Gastrocnemius medialis (tissue), 4 donors: Measurements from ENCODE around the gene ZMYND8.

Source experiments
- POLR2A ChIP-seq, 2 donors: fragments of 450-650 bp; IDR thresholded peaks; one replicate each; pipeline ENCODE4 v1.6.1; 2017; ENCODE audit warnings: antibody characterized with exemption in 2 of 2, mild to moderate bottlenecking in 2 of 2, moderate library complexity in 2 of 2
- TF ChIP-seq, protein P1 (sequence below), 5 experiments: fragments of 450-650 bp in 3 of 5; fragments of 200-600 bp in 2 of 5; sonication (generic) in 2 of 5; IDR thresholded peaks in 4 of 5; conservative IDR thresholded peaks in 1 of 5; 1 replicate in 4 of 5; 2 replicates in 1 of 5; pipeline ENCODE4 v1.5.1; 2016 to 2019; ENCODE audit warnings: antibody characterized with exemption in 5 of 5, mild to moderate bottlenecking in 3 of 5, moderate library complexity in 3 of 5

DNA sequence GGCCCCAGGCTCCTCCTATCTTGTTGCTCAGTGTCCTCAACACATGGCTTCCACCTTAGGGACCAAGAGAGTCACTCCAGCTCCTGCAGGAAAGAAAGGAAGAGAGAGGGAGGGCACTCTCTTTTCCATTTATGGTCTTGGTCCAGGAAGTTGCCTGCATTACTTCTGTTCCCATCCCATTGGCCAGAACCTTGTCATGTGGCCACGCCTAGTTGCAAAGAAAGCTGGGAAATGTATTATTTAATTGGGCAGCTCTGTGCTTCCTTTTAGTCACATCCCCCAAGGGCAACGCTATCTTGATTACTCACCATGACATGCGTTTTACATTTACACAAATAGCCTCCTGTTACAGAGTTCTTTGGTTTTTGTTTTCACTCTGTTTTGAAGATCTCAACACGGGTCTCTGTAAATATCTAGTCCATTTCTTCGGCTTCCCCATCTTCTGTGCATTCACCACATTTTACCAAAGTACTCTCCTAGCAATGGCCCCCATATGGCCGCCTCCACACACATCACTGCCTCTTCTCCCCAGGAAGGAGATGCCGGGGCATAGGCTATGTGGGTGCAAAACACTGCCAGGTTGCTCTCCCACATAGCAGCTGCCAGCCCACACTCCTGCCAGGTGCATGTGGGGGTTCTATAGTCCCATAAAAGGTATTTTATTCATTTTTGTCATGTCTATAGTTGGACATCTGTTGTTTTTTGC, 35.7 kb upstream of the ZMYND8 start:
- TF ChIP-seq, protein P1, sequence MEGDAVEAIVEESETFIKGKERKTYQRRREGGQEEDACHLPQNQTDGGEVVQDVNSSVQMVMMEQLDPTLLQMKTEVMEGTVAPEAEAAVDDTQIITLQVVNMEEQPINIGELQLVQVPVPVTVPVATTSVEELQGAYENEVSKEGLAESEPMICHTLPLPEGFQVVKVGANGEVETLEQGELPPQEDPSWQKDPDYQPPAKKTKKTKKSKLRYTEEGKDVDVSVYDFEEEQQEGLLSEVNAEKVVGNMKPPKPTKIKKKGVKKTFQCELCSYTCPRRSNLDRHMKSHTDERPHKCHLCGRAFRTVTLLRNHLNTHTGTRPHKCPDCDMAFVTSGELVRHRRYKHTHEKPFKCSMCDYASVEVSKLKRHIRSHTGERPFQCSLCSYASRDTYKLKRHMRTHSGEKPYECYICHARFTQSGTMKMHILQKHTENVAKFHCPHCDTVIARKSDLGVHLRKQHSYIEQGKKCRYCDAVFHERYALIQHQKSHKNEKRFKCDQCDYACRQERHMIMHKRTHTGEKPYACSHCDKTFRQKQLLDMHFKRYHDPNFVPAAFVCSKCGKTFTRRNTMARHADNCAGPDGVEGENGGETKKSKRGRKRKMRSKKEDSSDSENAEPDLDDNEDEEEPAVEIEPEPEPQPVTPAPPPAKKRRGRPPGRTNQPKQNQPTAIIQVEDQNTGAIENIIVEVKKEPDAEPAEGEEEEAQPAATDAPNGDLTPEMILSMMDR (IDR thresholded peaks at IDR 0.05 in 4 of 5, conservative IDR thresholded peaks at IDR 0.05 in 1 of 5), result no peak
- TF ChIP-seq POLR2A (IDR thresholded peaks at IDR 0.05), result no peak
